Neural cell (in vitro differentiated cells): ENCODE data around the gene ARID3B. TPM values are rescaled to one million over a fixed set of nuclear protein-coding genes. Genes with fewer than 3 reads are reported as not detected.
"Not testable (repeated sequence)": the region's sequence is repeated elsewhere in the genome, so short reads cannot be mapped to it uniquely, and the experiment has no call there.

Experiments used
- H2AFZ ChIP-seq: fragments of 200-600, 300-800 bp; sonication (generic), shearing (Covaris generic); 2 replicates; pipeline ENCODE4 v1.6.0; 2014; ENCODE audit warnings: low read depth, mild to moderate bottlenecking, antibody characterized with exemption, low read length, moderate library complexity
- H3F3A ChIP-seq: fragments of 200-600 bp; shearing (Covaris generic); 2 replicates; pipeline ENCODE4 v1.6.1; 2016; ENCODE audit warnings: mild to moderate bottlenecking, moderate library complexity, mixed read lengths, antibody characterized with exemption, low read length; ENCODE audit not compliant: insufficient read depth, poor library complexity, severe bottlenecking
- H3K27ac ChIP-seq: fragments of 200-600, 300-800 bp; sonication (generic), shearing (Covaris generic); 2 replicates; pipeline ENCODE4 v1.5.1; 2014; ENCODE audit warnings: mild to moderate bottlenecking, low read length, moderate library complexity
- H3K27me3 ChIP-seq: fragments of 300-800, 200-600 bp; sonication (generic), shearing (Covaris generic); 2 replicates; pipeline ENCODE4 v1.6.0; 2014; ENCODE audit warnings: mild to moderate bottlenecking, low read depth, low read length, moderate library complexity; ENCODE audit not compliant: insufficient read depth
- H3K36me3 ChIP-seq: fragments of 300-800, 200-600 bp; sonication (generic), shearing (Covaris generic); 2 replicates; pipeline ENCODE4 v1.5.1; 2014; ENCODE audit warnings: mild to moderate bottlenecking, antibody characterized with exemption, low read length, moderate library complexity; ENCODE audit not compliant: insufficient read depth
- H3K4me2 ChIP-seq: fragments of 300-800, 200-600 bp; sonication (generic), shearing (Covaris generic); 2 replicates; pipeline ENCODE4 v1.6.0; 2014; ENCODE audit warnings: mild to moderate bottlenecking, low read length
- H3K4me3 ChIP-seq: fragments of 300-800, 200-600 bp; sonication (generic), shearing (Covaris generic); 2 replicates; pipeline ENCODE4 v1.5.1; 2014; ENCODE audit warnings: mild to moderate bottlenecking, low read length, moderate library complexity
- H3K79me2 ChIP-seq: fragments of 200-600 bp; shearing (Covaris generic); replicated peaks from 2 replicates; pipeline ENCODE4 v1.6.0; 2014; ENCODE audit warnings: mild to moderate bottlenecking, low read length, moderate library complexity; ENCODE audit not compliant: insufficient read depth
- H3K9ac ChIP-seq: fragments of 300-800, 200-600 bp; sonication (generic), shearing (Covaris generic); 2 replicates; pipeline ENCODE4 v1.6.1; 2016; ENCODE audit warnings: mild to moderate bottlenecking, low read length, mixed read lengths
- H3K9me2 ChIP-seq: fragments of 200-600 bp; shearing (Covaris generic); 2 replicates; pipeline ENCODE4 v1.6.1; 2016; ENCODE audit warnings: mild to moderate bottlenecking, low read length, mixed read lengths; ENCODE audit not compliant: insufficient read depth
- H3K9me3 ChIP-seq: fragments of 200-600, 300-800 bp; sonication (generic), shearing (Covaris generic); 2 replicates; pipeline ENCODE4 v1.6.1; 2016; ENCODE audit warnings: mild to moderate bottlenecking, mixed run types, low read length, moderate library complexity, mixed read lengths
- H4K20me1 ChIP-seq: fragments of 200-600 bp; shearing (Covaris generic); 2 replicates; pipeline ENCODE4 v1.6.1; 2016; ENCODE audit warnings: mild to moderate bottlenecking, mixed run types; ENCODE audit not compliant: insufficient read depth
- CTCF ChIP-seq: fragments of 450-650 bp; IDR thresholded peaks from 2 replicates; pipeline ENCODE4 v1.5.1; 2014; ENCODE audit warnings: antibody characterized with exemption, mild to moderate bottlenecking, moderate library complexity; ENCODE audit not compliant: poor library complexity, severe bottlenecking
- EP300 ChIP-seq: fragments of 450-650 bp; conservative IDR thresholded peaks from 2 replicates; pipeline ENCODE4 v1.6.1; 2014; ENCODE audit warnings: antibody characterized with exemption, mild to moderate bottlenecking, moderate library complexity; ENCODE audit not compliant: poor library complexity, severe bottlenecking
- EZH2 ChIP-seq: fragments of 200-600, 300-800 bp; shearing (Covaris generic), sonication (generic); IDR thresholded peaks from 2 replicates; pipeline ENCODE4 v1.6.1; 2014; ENCODE audit warnings: antibody characterized with exemption, low read length, borderline replicate concordance, mild to moderate bottlenecking; ENCODE audit not compliant: insufficient read depth, poor library complexity, severe bottlenecking
- MXI1 ChIP-seq: fragments of 450-650 bp; conservative IDR thresholded peaks from 2 replicates; pipeline ENCODE4 v1.6.1; 2014; ENCODE audit warnings: antibody characterized with exemption, mild to moderate bottlenecking; ENCODE audit not compliant: poor library complexity, severe bottlenecking
- POLR2AphosphoS5 ChIP-seq: IDR thresholded peaks from 2 replicates; pipeline ENCODE4 v1.6.1; 2012
- RAD21 ChIP-seq: fragments of 450-650 bp; conservative IDR thresholded peaks from 2 replicates; pipeline ENCODE4 v1.6.1; 2014; ENCODE audit warnings: antibody characterized with exemption, mild to moderate bottlenecking, moderate library complexity
- REST ChIP-seq: IDR thresholded peaks from 2 replicates; pipeline ENCODE4 v1.6.1; 2012; ENCODE audit warnings: borderline replicate concordance
- SMC3 ChIP-seq: fragments of 450-650 bp; conservative IDR thresholded peaks from 2 replicates; pipeline ENCODE4 v1.6.1; 2014; ENCODE audit warnings: antibody characterized with exemption, mild to moderate bottlenecking, moderate library complexity; ENCODE audit not compliant: poor library complexity
- TAF1 ChIP-seq: IDR thresholded peaks from 2 replicates; pipeline ENCODE4 v1.6.1; 2012; ENCODE audit warnings: low read depth
- polyA plus RNA-seq: library from polyadenylated mRNA; depleted of rRNA; stranded (reverse); fragments of >200 nt; gene quantifications from 2 replicates; pipeline ENCODE4 v1.2.3, GENCODE V29; 2014

Gene ARID3B
- polyA plus RNA-seq, 1 donor from 2014 or later: 11.2 TPM

GRCh38 chr15:74511583-74511982, 29.4 kb upstream of the ARID3B start:
- Histone ChIP-seq H3K9me3 (no peaks in the 10 kb centered on the region), H3K4me2 (no peak overlapping the region), H2AFZ (no peak overlapping the region), H3K36me3 (no peaks in the 10 kb centered on the region), H3K27me3 (no peaks in the 10 kb centered on the region), H3F3A (no peaks in the 10 kb centered on the region), H3K79me2 (no peaks in the 10 kb centered on the region), H4K20me1 (no peaks in the 10 kb centered on the region), H3K27ac (no peak overlapping the region), H3K9ac (no peak overlapping the region), H3K9me2 (no peaks in the 10 kb centered on the region), H3K4me3 (no peak overlapping the region)
- TF ChIP-seq SMC3 (no peak), EP300 (no peak), TAF1 (no peak), REST (no peak), MXI1 (no peak), EZH2 (no peak), POLR2AphosphoS5 (no peak), CTCF (no peak), RAD21 (no peak)

GRCh38 chr15:74514059-74514458, 27.0 kb upstream of the ARID3B start:
- not testable (repeated sequence) for H3F3A ChIP-seq, H3K79me2 ChIP-seq, H3K9ac ChIP-seq, H2AFZ ChIP-seq, H3K4me2 ChIP-seq, H3K27me3 ChIP-seq, H3K27ac ChIP-seq, H3K9me3 ChIP-seq, H3K36me3 ChIP-seq, H3K4me3 ChIP-seq, H4K20me1 ChIP-seq, H3K9me2 ChIP-seq

GRCh38 chr15:74517096-74517495, 23.9 kb upstream of the ARID3B start:
- Histone ChIP-seq H3K4me3 (no peak overlapping the region), H3K9ac (no peak overlapping the region), H3K79me2 (no peaks in the 10 kb centered on the region), H3F3A (no peaks in the 10 kb centered on the region), H3K4me2 (no peak overlapping the region), H3K36me3 (no peaks in the 10 kb centered on the region), H3K27me3 (no peaks in the 10 kb centered on the region), H2AFZ (no peak overlapping the region), H4K20me1 (no peaks in the 10 kb centered on the region), H3K9me2 (no peaks in the 10 kb centered on the region), H3K9me3 (no peaks in the 10 kb centered on the region), H3K27ac (no peak overlapping the region)
- TF ChIP-seq REST (no peak), EZH2 (no peak), MXI1 (no peak)
